Testis (tissue), 2 donors: ENCODE results near the gene TTC7B.

Source experiments
- POLR2A ChIP-seq: fragments of 450-650 bp; IDR thresholded peaks from one replicate; pipeline ENCODE4 v1.6.1; 2017; ENCODE audit warnings: antibody characterized with exemption, mild to moderate bottlenecking, moderate library complexity
- TF ChIP-seq, protein P1 (sequence below), 3 experiments: fragments of 450-650 bp in 2 of 3; fragments of 200-600 bp in 1 of 3; sonication (generic) in 1 of 3; IDR thresholded peaks; one replicate each; pipeline ENCODE4 v1.5.1; 2016 to 2019; ENCODE audit warnings: antibody characterized with exemption in 3 of 3, mild to moderate bottlenecking in 2 of 3, moderate library complexity in 1 of 3

DNA sequence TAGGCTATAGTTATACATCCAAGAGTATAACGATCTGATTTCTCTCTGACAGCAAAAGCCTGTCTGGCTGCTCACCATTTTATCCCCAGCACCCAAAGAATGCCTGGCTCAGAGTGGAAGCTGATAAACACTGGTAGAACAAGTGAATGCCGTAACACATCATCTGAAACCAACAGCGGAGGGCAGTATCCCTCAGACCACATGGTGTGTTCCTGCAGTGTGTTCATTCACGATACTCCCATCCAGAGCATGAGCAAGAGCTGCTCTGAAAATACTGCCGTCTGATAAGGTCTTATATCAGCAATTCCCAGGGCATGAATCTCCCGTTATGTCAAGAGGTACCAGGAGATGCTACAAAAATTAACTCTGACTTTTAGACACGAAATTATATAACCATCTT lies 95.9 kb downstream of the TTC7B start:
- TF ChIP-seq, protein P1, sequence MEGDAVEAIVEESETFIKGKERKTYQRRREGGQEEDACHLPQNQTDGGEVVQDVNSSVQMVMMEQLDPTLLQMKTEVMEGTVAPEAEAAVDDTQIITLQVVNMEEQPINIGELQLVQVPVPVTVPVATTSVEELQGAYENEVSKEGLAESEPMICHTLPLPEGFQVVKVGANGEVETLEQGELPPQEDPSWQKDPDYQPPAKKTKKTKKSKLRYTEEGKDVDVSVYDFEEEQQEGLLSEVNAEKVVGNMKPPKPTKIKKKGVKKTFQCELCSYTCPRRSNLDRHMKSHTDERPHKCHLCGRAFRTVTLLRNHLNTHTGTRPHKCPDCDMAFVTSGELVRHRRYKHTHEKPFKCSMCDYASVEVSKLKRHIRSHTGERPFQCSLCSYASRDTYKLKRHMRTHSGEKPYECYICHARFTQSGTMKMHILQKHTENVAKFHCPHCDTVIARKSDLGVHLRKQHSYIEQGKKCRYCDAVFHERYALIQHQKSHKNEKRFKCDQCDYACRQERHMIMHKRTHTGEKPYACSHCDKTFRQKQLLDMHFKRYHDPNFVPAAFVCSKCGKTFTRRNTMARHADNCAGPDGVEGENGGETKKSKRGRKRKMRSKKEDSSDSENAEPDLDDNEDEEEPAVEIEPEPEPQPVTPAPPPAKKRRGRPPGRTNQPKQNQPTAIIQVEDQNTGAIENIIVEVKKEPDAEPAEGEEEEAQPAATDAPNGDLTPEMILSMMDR (IDR thresholded peaks at IDR 0.05): no peak
- no peak for TF ChIP-seq POLR2A
